ENCODE data around the gene ESYT2. TPM values are rescaled to one million over a fixed set of nuclear protein-coding genes. Genes with fewer than 3 reads are reported as not detected.
"Not testable (repeated sequence)": the region's sequence is repeated elsewhere in the genome, so short reads cannot be mapped to it uniquely, and the experiment has no call there.

Gene ESYT2
- total RNA-seq, 1 donor from 2014 or later, result 87.8 TPM

DNA sequence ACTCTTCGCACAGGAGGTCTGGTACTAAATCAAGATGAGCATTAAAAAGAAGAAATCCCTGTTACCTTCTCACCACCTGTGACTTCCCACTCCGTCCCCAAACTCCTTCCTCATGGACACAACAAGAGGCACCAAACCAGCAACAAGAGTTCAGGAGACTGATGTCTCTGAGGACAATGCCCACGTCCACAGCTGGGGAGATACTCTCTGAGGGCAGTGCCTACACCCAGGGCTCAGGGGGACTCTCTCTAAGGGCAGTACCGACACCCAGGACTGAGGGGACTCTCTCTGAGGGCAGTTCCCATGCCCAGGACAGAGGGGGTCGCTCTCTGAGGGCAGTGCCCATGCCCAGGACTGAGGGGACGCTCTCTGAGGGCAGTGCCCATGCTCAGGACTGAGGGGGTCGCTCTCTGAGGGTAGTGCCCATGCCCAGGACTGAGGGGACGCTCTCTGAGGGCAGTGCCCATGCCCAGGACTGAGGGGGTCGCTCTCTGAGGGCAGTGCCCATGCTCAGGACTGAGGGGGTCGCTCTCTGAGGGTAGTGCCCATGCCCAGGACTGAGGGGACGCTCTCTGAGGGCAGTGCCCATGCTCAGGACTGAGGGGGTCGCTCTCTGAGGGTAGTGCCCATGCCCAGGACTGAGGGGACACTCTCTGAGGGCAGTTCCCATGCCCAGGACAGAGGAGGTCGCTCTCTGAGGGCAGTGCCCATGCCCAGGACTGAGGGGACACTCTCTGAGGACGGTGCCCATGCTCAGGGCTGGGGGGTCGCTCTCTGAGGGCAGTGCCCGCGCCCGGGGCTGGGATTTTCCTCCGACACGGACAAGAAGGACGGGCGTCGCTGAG is 125.4 kb downstream of the ESYT2 start:
- intact Hi-C loops (cut with micrococcal nuclease), result loop anchor here (1.0 to 5.0 kb wide), 7 partner anchors 47 to 273 kb away; partner anchors contain the start of genes DYNC2I1 and ESYT2

DNA sequence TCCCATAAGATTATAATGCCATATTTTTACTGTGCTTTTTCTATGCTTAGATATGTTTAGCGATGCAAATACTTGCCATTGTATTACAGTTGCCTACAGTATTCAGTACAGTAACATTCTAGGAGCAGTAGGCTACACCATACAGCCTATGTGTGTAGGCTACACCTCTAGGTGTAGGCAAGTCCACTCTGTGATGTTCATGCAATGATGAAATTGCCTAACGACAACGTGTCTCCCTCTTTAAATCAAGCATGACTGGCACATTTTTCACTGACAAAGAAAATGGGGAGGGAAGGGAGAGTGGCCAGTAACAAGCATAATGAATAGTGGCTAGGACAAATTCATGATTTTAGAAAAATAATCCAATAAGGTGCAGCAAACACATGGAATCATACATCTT is 126.4 kb downstream of the ESYT2 start:
- intact Hi-C loops (cut with micrococcal nuclease), result loop anchor here (5.0 kb wide), 2 partner anchors 46 to 74 kb away; no protein-coding TSS in a partner anchor

DNA sequence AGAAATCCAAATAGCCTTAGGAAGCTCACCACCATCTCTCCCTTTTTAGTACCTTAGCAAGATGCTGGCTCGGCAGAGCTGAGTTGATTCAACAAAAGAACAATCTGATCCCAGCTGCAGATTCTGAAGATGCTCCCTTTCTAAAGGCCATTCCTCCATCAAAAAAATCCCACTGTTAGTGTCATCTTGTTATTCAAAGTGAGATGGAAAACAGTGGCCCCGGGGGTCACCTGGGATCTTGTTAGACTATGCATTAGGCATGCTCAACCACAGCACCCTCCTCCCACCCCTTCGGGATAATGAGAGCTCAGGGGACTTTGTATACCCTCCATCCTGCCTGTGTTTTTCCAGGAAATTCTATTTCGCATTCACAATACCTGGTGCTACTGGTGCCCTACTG is 127.1 kb downstream of the ESYT2 start:
- intact Hi-C loops (cut with micrococcal nuclease), result loop anchor here (5.0 kb wide), 2 partner anchors 45 to 75 kb away; no protein-coding TSS in a partner anchor

DNA sequence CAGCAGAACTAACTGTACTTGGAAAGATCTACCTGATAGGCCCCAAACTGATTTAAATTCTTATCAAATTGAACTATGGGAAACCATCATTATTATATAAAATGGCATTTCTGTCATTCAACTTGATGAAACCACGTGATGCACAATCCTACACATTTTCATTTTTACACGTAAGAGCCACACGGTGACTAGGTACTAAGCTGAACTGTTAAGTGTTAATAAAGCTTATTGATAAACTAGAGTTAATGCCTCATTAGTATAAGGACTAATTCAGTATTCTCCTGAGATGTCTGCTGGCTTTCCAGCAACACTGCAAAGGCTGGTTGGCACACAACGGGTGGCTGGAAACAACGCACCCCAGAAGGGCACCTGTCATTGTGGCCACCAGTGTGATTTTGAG is 129.3 kb downstream of the ESYT2 start:
- intact Hi-C loops (cut with micrococcal nuclease), result loop anchor here (5.0 kb wide), 2 partner anchors 43 to 77 kb away; no protein-coding TSS in a partner anchor

DNA sequence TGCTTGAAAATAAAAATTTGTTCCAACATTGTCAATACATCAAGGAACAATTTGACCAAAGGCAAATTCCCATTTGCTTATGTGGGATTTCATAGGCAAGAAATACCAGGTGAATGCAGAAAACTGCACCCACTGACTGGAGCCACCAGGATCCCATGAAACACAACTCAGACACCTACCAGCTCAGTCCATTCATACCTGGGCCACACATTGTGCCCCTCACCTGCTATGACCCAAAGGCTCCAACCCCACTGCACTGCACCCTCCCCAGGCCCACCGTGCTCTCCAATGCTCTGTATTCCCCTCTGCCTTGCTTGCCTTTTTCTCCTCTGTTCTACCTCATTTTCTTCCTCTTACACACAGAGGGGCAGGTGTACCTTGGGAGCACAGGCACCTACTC is 130.0 kb downstream of the ESYT2 start:
- intact Hi-C loops (cut with micrococcal nuclease), result no loop called here

DNA sequence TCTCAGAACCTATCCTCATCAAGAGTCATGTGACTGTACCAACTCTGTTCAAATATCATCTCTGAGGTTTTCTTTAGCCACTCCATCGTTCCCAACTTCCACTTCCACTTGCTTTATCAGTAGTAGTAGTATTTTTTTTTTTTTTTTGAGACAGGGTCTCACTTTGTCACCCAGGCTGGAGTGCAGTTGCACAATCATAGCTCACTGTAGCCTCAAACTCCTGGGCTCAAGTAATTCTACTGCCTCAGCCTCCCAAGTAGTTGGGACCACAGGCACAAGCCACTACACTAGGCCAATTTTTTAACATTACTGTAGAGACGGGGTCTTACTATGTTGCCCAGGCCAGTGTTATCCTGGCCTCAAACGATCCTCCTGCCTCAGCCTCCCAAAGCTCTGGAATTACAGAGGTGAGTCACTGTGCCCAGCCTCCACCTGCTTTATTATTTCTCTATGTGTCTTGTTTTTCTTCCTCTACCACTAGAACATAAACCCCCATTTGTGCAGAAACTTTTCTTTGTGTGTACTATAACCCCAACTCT is 130.6 kb downstream of the ESYT2 start:
- intact Hi-C loops (cut with micrococcal nuclease), result no loop called here

DNA sequence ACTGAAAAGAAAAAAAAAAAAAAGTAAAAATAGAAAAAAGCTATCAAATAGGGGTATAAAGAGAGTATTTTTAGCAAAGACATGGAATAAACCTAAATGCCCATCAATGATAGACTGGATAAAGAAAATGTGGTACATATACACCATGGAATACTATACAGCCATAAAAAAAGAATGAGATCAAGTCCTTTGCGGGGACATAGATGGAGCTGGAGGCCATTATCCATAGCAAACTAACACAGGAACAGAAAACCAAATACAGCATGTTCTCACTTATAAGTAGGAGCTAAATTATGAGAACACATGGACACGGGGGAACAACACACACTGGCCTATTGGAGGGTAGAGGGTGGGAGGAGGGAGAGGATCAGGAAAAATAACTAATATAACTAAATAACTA is 131.7 kb downstream of the ESYT2 start:
- intact Hi-C loops (cut with micrococcal nuclease), result not testable (repeated sequence)

DNA sequence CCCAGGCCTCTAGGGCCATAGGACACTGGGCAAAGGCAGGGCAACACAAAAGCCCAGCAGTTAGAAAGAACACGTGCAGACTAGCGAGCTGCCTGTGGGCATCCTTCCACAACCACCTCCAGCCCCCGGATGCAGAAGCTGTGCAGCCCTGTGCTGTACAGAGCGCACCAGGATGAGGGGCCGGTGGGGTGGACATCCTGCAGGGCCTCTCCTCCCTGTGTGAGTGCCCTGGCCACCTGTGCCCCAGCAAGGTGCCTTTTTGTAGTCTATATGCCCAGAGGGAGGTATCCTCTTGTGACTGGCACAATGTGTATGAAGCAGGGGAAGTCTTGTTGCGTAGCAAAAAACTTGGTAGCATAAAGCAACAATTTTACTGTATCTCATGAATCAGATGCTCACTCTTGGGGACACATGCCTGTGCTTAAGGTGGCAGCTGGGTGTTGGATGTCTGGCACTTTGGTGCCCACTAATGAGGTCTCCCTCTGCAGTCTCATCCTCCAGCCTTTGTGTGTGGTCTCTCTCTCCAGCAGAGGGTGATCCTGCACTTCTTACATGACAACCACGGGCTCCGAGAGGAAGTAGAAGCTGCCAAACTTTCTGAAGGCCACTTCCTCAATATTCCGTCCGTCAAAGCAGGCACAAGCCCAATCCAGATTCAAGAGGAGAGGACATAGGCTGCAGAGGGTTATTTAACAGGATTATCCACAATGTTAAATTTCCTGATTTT is 133.4 kb downstream of the ESYT2 start:
- intact Hi-C loops (cut with micrococcal nuclease), result loop anchor here (1.0 kb wide), 1 partner anchor 280 kb away; no protein-coding TSS in a partner anchor

DNA sequence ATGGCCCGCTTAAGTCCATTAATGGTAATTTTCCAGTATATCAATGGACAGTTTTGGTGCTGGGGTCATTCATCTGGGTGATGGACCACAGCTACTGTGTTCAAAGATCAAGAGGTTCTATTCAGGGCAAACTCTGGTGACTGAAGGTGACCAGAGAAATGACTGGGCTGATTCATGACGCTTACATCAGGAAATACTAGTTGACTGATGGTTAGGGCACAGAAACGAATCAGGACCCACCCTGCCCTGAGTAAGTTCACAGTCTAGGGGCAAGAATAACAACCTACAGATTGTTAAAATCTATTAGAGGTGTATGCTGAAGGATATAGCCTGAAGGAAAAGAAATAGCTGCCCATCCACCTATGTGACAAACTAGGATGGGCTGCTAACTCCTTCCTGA is 134.3 kb downstream of the ESYT2 start:
- intact Hi-C loops (cut with micrococcal nuclease), result no loop called here

DNA sequence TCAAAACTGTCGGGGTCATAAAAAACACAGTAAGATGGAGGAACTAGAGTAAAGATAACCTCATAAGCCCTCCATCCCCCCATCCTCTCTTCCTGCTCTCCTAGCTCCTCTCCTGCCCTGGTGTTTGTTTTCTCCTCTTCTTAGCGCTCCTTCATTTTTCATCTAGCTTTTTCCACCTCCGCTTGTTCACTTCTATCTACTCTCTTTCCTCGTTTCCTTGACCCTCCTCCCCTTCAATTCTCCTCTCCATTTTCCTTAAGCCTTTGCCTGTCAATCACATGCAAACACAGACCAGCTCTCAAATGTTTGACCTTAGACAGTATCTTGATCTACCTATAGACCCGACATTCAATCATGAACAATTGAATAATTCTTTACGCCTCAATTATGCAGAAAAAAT is 134.7 kb downstream of the ESYT2 start:
- intact Hi-C loops (cut with micrococcal nuclease), result no loop called here

DNA sequence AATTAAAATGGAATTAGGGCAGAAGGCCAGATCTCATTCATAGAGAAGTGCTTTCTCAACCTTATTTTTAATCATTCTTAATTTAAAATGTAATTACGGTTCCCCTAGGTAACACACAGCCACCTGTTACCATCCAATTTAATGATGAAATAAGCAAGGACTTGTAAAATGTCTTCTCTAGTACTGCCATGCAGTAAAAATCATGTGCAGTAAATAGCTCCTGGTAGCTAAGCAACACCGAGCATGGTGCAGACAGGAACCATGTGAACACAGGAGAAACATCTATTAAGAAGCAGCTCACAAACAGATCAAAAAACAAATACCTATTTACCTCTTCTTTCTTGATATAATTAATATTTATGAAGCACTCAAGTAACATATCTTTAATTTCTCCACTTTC is 139.8 kb downstream of the ESYT2 start:
- intact Hi-C loops (cut with micrococcal nuclease), result no loop called here

DNA sequence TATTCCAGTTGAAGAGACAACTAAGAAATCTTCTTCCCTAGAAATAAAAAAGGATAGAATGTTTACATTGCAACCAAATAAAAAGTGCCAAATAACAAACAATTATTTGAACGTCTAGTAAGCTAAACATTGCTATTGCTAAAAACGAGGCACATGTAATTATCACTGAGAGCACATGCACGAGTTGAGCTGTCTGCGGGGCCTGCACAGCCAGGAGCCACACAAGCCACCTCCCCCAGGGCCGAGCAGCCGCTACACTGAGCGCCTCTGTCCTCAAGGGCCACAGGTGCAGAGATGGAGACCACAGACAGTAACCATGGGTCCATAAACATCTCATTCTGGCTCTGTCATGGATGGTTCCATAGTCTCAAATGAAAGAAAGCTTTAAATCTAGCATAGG is 141.9 kb downstream of the ESYT2 start:
- intact Hi-C loops (cut with micrococcal nuclease), result no loop called here

DNA sequence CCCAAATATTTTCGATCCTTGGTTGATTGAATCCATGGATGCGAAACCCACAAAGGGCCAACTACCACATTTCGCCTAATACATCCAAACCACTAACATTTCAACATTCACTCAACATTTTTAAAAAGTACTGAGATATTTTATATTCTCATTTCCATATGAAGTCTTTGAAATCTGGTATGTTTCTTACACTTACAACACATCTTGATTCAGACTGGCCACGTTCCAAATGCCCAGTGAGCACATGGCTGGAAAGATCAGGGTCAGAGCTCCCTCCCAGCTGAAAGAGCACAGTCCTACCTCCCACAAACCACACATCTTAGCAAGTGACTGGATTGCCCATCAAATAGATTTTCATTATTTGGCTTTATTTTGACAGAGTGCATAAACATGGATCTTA is 143.6 kb downstream of the ESYT2 start:
- intact Hi-C loops (cut with micrococcal nuclease), result no loop called here

DNA sequence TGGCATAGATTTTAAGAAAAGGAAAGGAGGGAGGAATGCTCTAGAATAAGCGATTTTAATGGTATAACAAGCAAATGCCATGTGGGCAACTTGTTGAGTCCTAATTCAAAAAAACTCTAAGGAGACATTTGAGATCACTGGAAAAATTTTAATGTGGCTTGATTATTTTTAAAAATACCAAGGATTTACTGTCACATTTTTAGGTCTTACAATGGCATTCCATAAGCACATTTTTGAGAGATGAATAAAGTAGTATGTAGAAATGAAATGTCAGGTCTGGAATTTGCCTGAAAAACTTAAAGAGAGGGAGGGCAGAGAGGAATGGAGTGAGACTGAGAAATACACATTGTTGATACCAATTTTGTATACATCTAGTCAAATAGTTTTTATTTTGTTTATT is 145.0 kb downstream of the ESYT2 start:
- intact Hi-C loops (cut with micrococcal nuclease), result no loop called here

DNA sequence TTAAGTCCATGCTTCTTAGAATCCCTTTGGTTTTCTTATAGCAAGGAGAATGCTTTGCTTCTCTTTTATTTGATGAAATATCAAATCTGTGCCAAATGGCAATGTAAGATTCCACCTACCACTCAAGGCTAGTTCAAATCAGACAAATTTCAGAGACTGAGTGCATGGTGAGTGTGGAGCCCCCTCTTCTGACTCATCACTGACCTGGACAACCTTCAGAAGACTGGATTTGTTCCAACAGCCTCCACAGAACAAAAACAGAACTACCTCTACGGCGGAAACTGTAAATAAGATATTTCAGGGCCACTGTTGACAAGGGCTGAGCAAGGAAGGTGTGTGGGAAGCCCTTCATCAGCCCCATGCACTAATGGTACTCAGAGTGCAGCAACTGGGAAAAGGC is 145.8 kb downstream of the ESYT2 start:
- intact Hi-C loops (cut with micrococcal nuclease), result no loop called here

DNA sequence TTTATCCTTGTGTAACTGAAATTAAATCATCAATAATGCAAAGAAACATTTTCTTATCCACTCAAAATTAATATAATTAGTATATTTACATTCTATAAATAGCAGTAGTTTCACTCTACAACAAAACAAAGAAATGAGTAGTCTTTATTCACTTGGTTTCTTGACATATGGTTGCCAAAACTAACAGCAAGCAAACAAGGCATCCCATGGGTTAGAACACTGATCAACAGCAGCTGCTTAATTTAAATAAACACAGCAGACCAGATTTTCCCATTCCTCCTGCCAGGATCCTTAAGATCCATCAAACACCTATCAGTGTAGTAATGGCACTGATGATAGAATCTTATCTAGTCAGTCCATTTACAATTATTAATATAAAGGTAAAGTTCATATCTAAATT is 146.9 kb downstream of the ESYT2 start:
- intact Hi-C loops (cut with micrococcal nuclease), result no loop called here

Other genes with a start within 250 kb of the ESYT2 start
- 5.1 and 5.4 TPM in 2 replicates for gene PTPRN2, start 241.7 kb downstream of the ESYT2 start, total RNA-seq
- gene NCAPG2, start 124.7 kb downstream of the ESYT2 start, total RNA-seq, result 126 and 128 TPM in 2 replicates
- gene DYNC2I1, start 27.0 kb upstream of the ESYT2 start, total RNA-seq, result 15.2 and 16.8 TPM in 2 replicates